Uterus (tissue), 4 donors: ENCODE data around the gene MACC1. TPM values are rescaled to one million over a fixed set of nuclear protein-coding genes. Genes with fewer than 3 reads are reported as not detected.

Source experiments
- DNase-seq, 2 donors: peaks; one replicate each; pipeline ENCODE4 v3.0.0-alpha.2; 2019 to 2020
- H3K27ac ChIP-seq, 2 donors: fragments of 200-600 bp; sonication (generic); 1 replicate in 1 of 2; 2 replicates in 1 of 2; pipeline ENCODE4 v1.5.1; 2016 to 2018
- H3K27me3 ChIP-seq, 2 donors: fragments of 200-600 bp; sonication (generic); one replicate each; pipeline ENCODE4 v1.5.1; 2018 to 2019; ENCODE audit warnings: control low read depth in 1 of 2
- H3K36me3 ChIP-seq, 2 donors: fragments of 200-600 bp; sonication (generic); one replicate each; pipeline ENCODE4 v1.5.1; 2019; ENCODE audit warnings: control low read depth in 1 of 2
- H3K4me1 ChIP-seq, 2 donors: fragments of 200-600 bp; sonication (generic); one replicate each; pipeline ENCODE4 v1.5.1; 2018 to 2019; ENCODE audit warnings: control low read depth in 1 of 2
- H3K4me3 ChIP-seq, 2 donors: fragments of 200-600 bp; sonication (generic); 1 replicate in 1 of 2; 2 replicates in 1 of 2; pipeline ENCODE4 v1.5.1; 2018 to 2019; ENCODE audit warnings: mild to moderate bottlenecking in 1 of 2
- H3K9me3 ChIP-seq, 2 donors: fragments of 200-600 bp; sonication (generic); one replicate each; pipeline ENCODE4 v1.5.1; 2019; ENCODE audit warnings: control low read depth in 1 of 2
- POLR2A ChIP-seq, 2 donors: fragments of 450-650 bp; IDR thresholded peaks; one replicate each; pipeline ENCODE4 v1.6.1; 2016; ENCODE audit warnings: antibody characterized with exemption in 2 of 2, mild to moderate bottlenecking in 1 of 2, moderate library complexity in 1 of 2
- intact Hi-C: fragments of 100-400 bp; cut with DNase I; formaldehyde crosslinking; loops from one replicate; pipeline ENCODE4 v1.15.1; 2023; ENCODE audit warnings: low total_unique reads
- total RNA-seq, 4 donors: library from RNA; depleted of rRNA in 3 of 4; stranded (reverse); fragments of >200 nt in 3 of 4; gene quantifications; one replicate each; pipeline versions ENCODE4 v1.1.0 to v1.2.4, GENCODE V29; 2014 to 2023
- TF ChIP-seq, protein P1 (sequence below), 4 experiments: fragments of 200-600 bp in 2 of 4; fragments of 450-650 bp in 2 of 4; sonication (generic) in 2 of 4; IDR thresholded peaks; one replicate each; pipeline ENCODE4 v1.5.1; 2016 to 2019; ENCODE audit warnings: antibody characterized with exemption in 4 of 4, mild to moderate bottlenecking in 2 of 4, moderate library complexity in 1 of 4
- donor health status: DM: yes; HTN: yes; CAD: no.

Gene MACC1
- total RNA-seq, 4 donors from 2014 or later = 1.0 to 23.9 (median 1.5) TPM; not detected in 1

- Histone ChIP-seq H3K27ac (no peak overlapping the region), H3K27me3 (no peaks in the 10 kb centered on the region), H3K4me1 (no peaks in the 10 kb centered on the region), H3K9me3 (no peaks in the 10 kb centered on the region), H3K4me3 (no peak overlapping the region), H3K36me3 (no peaks in the 10 kb centered on the region)
- intact Hi-C loops = no loop called here
- DNase-seq = no peak
- TF ChIP-seq, protein P1, sequence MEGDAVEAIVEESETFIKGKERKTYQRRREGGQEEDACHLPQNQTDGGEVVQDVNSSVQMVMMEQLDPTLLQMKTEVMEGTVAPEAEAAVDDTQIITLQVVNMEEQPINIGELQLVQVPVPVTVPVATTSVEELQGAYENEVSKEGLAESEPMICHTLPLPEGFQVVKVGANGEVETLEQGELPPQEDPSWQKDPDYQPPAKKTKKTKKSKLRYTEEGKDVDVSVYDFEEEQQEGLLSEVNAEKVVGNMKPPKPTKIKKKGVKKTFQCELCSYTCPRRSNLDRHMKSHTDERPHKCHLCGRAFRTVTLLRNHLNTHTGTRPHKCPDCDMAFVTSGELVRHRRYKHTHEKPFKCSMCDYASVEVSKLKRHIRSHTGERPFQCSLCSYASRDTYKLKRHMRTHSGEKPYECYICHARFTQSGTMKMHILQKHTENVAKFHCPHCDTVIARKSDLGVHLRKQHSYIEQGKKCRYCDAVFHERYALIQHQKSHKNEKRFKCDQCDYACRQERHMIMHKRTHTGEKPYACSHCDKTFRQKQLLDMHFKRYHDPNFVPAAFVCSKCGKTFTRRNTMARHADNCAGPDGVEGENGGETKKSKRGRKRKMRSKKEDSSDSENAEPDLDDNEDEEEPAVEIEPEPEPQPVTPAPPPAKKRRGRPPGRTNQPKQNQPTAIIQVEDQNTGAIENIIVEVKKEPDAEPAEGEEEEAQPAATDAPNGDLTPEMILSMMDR (IDR thresholded peaks at IDR 0.05) = no peak
- TF ChIP-seq POLR2A (IDR thresholded peaks at IDR 0.05) = no peak
Measured at GRCh38 chr7:20241194-20241910, 24.2 kb upstream of the MACC1 start.

DNA sequence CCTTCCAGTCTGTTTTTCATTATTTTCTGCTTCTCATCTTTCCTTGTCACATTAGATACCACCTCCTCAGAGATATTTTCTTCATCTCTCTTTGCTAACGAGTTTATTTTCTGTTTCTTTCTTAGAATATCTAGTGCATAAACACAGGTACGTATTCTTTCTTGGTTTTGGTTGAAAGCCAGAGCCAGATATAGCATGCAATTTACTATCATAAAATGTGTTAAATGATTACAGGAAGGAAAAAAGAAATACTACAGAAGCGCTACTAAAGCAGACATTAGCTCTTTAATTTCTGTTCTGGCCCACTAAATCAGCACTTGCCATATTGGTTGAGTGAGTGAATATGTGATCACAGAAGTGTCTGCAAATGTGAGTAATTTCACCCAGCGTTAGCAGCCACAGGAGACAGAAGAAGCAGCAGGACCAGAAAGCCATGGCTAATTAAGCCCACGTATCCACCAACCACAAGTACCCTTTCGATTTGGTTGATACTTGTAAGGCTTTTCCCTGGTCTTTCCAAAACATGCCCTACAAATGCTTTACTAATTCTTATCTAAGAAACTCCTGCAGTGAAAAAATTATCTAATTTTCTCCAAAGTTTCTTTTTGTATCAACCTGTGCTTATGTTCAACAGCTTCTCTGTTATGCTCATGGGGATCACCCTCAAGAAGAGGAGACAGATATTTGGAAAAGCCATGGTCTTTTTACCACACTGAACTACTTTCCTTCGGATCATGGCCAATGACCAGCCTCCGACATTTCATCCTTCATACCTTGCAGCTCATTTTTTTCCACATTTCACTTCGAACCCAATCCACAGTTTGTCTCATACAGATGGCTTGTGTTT lies 23.1 kb upstream of the MACC1 start:
- DNase-seq = no peak
- H3K9me3 ChIP-seq = no peaks in the 10 kb centered on the region
- intact Hi-C loops = no loop called here
- no peak overlapping the region for H3K4me3 ChIP-seq
- H3K4me1 ChIP-seq = no peaks in the 10 kb centered on the region
- no peak for TF ChIP-seq POLR2A (IDR thresholded peaks at IDR 0.05)
- TF ChIP-seq, protein P1 (IDR thresholded peaks at IDR 0.05) = no peak
- no peaks in the 10 kb centered on the region for H3K36me3 ChIP-seq
- no peak overlapping the region for H3K27ac ChIP-seq
- no peaks in the 10 kb centered on the region for H3K27me3 ChIP-seq

DNA sequence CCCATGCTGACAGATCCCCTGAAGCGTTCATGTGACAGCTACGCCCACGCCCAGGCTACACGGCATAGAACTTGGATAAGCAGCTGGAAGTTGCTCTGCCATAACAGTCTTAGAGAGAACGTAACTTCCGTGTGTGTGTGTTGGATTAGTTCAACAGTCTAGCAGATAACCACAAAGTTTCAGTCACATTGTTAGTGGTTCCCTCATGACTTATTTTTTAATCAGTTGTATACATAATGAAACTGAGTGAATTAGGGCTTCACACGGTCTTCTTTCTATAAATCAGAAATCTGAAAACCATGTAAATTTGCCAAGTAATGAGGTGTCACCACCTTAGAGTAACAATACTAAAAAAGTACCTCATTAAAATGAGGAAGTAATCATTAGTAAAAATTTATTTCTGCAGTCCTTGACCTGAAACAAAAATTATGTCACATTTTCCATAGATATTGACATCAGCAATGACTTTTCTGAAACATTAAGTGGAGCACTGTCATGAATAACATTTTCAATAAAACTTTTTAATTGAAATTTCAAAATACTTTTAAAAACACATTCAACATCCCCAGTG lies 21.7 kb upstream of the MACC1 start:
- Histone ChIP-seq H3K4me1 (no peaks in the 10 kb centered on the region), H3K4me3 (no peak overlapping the region), H3K9me3 (no peaks in the 10 kb centered on the region), H3K27me3 (no peaks in the 10 kb centered on the region), H3K36me3 (no peaks in the 10 kb centered on the region), H3K27ac (no peak overlapping the region)
- intact Hi-C loops = no loop called here
- TF ChIP-seq POLR2A (IDR thresholded peaks at IDR 0.05) = no peak
- TF ChIP-seq, protein P1 (IDR thresholded peaks at IDR 0.05) = no peak
- DNase-seq = no peak

GRCh38 chr7:20238194-20238753 lies 21.1 kb upstream of the MACC1 start:
- intact Hi-C loops = no loop called here
- Histone ChIP-seq H3K9me3 (no peaks in the 10 kb centered on the region), H3K36me3 (no peaks in the 10 kb centered on the region), H3K27ac (no peak overlapping the region), H3K4me1 (no peaks in the 10 kb centered on the region), H3K4me3 (no peak overlapping the region), H3K27me3 (no peaks in the 10 kb centered on the region)
- no peak for DNase-seq
- TF ChIP-seq, protein P1 (IDR thresholded peaks at IDR 0.05) = no peak
- no peak for TF ChIP-seq POLR2A (IDR thresholded peaks at IDR 0.05)
